Umbilical cord (tissue), 2 donors: Measurements from ENCODE around the gene RPTOR. TPM values are rescaled to one million over a fixed set of nuclear protein-coding genes. Genes with fewer than 3 reads are reported as not detected.

Source experiments
- DNase-seq: peaks from one replicate; pipeline ENCODE4 v3.0.0-alpha.2; 2015; ENCODE audit warnings: low spot score
- total RNA-seq: library from RNA; depleted of rRNA; stranded (reverse); fragments of >200 nt; gene quantifications from one replicate; pipeline ENCODE4 v1.2.3, GENCODE V29; 2014; ENCODE audit warnings: low replicate concordance; ENCODE audit not compliant: insufficient read depth

The RPTOR gene
- total RNA-seq, 1 donor from 2014 or later, result 19.7 TPM

DNA sequence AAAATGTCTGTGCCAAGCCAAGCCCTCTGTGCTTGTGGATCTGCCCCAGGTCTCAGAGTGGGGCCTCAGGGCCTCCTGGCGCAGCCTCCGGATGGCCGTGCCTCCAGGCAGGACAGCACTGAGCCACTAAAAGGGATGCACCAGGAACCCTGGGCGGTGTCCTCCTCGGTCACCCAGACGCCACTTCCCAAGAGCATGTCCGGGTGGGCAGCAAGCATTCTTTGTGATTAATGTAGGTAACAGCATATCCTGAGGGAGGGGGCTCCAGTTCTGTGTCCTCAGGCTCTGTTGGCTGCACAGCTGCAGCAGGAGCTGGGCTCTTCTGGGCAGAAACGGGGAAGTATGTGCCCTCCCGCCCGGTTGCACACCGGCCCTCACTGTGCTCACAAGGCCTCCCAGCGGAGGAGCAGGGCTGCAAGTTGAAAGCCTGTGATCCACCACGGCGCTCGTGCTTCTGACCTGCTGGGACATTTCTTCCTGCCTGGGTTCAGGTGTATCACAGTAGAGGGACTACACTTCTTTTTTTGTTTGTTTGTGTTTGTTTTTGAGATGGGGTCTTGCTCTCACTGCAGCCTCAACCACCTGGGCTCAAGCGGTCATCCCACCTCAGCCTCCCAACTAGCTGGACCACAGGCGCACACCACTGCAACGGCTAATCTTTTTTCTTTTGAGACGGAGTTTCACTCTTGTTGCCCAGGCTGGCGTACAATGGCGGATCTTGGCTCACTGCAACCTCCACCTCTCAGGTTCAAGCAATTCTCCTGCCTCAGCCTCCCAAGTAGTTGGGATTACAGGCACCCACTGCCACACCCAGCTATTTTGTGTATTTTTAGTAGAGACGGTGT, 409.1 kb downstream of the RPTOR start:
- DNase-seq, result no peak

DNA sequence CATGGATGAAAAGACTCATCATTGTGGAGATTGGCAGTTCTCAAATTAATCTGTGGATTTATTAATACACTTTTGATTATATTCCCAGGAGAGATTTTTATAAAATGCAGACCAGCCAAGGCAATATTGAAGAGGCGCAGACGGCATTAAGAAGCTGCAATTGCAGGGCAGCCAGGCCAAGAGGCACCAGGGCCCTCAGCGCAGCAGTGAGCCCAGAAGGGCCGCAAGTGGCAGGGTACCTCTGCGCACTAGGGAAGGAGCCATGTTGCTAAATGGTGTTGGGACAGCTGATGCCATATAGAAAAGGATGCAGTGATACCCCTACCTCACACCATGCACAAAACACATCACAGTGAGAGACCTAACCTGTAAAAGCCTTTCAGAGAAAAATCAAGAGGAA, 410.4 kb downstream of the RPTOR start:
- DNase-seq, result no peak

DNA sequence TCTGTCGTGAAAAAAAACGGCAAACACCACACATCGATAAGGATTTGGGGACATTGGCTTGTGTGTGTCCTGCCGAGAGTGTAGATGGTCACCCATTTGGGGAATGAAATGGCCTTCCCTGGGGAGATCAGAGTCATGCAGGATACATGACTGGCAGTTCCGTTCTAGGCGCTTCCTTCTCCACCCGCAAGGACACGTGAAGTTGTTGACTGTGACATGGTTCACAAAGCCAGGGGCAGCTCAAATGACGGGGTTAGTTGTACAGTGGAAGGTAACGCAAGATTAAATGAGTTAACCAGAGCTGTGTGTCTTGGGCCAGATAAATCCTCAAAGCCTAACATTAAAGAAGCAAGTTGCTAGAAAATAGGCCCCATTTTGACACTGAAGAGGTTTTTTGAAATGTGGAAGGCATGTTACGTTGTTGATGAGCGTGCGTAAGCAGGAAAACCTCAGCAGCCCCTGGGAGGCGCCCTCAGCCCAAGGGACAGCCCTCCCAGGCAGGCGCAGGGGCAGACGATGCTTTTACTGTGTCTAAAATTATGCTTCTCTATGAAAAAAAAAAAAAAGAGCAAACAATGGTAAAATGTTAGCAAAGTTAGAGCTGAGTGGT, 411.1 kb downstream of the RPTOR start:
- DNase-seq, result no peak

DNA sequence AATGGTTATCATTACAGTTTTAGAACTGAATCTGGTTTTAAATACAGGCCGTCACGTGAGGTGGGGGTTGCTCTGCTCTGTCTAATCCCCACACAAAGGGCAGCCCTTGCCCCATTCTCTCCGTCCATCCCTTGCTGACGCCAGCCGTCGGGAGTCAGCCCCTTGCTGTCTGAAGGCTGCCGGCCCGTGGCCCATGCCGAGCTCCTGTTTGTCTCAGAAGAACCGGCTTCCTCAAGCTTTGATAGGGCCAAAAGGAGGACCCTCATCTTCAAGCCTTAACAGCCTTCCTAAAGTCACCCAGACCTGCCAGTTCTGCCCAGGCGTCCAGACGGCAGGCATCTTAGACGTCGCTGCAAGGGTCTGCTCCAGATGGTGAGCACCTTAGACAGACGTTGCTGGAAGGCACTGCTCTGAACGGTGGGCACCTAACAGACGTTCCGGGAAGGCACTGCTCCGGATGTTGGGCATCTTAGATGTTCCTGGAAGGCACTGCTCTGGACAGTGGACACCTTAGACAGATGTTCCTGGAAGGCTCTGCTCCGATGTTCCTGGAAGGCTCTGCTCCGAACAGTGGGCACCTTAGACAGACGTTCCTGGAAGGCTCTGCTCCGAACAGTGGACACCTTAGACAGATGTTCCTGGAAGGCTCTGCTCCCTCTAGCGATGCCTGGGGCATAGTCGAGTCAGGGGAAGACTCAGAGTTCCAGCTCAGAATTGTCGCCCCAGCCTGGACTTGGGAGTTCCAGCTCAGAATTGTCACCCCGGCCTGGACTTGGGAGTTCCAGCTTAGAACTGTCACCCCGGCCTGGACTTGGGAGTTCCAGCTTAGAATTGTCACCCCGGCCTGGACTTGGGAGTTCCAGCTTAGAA, 411.9 kb downstream of the RPTOR start:
- no peak for DNase-seq

DNA sequence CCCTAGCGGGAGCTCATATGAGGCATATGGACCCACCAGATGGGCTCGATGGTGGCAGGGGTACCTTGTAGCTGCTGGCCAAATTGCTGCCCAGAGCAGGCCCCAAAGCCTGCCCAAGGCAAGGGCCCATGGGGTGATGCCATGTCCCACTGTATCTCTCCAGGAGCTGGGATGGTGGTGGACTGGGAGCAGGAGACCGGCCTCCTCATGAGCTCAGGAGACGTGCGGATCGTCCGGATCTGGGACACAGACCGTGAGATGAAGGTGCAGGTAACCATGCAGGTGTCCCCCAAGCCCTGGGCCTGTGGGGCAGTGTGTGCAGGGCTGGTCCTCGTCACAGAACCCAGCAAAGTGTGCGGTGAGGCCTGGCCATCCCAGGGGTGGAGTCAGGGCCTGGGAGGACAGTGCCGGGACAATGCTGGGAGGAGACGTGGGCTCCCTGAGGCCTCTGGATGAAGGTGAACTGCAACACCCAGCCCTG, 412.9 kb downstream of the RPTOR start:
- no peak for DNase-seq

DNA sequence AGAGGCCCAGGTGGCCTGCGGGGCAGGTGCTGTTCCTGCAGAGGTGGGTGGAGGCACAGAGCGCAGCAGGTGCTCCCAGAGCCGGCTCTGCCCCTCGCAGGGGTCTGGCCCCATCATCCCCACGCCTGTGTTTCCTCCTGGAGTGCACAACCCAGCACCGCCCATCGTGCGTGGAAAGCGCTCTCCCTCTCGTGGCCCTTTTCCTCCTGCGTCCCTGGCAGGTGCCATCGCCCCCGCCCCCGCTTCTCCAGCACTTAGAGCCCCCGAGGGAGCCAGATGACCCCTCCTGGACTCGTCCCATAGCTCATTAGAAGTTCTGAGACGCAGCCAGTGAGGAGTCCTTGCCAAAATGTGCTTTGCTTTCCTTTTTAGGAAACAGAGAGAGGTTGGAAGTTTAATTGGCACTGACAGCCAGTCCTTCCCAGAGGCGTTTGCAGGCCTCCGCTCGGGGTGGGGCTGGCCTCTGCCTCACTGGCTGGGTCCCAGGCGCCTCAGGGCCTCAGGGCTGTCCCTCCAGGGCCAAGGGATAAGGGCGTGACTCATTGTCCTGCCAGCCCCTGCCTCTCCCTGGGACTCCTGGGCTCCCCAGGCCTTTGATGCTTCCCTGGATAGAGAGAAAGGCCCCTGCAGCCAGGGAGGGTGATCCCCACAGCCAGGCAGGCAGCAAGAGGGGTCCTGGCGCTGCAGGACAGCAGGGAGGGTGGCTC, 414.8 kb downstream of the RPTOR start:
- peak; percentile 93 for DNase-seq

DNA sequence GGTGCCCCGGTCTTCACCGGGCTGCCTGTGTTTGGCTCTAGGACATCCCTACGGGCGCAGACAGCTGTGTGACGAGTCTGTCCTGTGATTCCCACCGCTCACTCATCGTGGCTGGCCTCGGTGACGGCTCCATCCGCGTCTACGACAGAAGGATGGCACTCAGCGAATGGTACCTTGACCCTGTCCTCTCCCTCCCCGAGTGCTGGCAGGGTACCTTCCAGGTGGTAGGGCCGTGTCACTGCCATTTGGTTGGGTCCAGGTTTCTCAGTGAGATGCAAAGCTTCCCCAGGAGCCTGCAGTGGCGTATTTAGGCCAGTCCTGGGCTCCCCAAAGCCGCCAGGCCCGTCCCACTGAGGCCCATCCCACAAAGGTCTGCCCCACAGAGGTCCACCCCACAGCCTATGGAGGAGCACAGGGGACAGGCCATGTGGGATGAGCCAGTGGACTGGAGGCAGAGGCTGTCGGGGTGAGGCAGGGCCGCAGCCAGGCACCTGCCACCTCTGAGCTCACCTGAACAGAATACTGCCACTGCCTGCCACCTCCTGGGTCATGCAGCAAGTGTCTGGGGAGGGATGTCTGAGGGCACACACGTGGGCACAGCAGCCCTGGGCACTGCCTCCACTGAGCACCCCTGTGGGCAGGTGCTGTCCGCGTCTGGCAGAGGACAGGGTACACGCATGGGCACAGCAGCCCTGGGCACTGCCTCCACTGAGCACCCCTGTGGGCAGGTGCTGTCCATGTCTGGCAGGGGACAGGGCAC, 415.6 kb downstream of the RPTOR start:
- no peak for DNase-seq

DNA sequence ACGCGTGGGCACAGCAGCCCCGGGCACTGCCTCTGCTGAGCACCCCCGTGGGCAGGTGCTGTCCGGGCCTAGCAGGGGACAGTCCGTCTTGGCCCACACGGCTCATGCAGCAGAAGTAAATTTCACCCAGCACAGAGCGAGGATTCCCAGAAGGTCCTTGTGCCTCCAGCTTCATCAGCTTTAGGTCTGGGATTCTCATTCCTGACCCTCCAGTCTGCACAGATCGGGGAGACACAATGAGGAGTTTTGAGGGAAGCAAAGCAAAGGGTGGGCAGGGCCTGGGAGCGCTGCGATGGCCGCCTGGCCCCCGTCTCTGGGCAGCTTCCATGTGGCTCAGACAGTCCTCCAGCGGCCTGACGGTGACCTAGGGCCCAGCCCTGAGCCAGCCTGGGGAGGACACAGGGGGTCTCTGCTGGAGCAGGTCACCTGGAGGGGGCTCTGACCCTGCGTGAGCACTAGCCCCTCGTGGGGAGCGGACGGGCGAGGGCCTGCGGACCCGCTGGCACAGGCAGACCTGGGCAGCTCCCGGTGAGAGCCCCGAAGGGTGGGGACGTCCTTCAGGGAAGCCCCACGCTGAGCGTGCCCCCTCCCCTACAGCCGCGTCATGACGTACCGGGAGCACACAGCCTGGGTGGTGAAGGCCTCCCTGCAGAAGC, 416.3 kb downstream of the RPTOR start:
- DNase-seq, result no peak

DNA sequence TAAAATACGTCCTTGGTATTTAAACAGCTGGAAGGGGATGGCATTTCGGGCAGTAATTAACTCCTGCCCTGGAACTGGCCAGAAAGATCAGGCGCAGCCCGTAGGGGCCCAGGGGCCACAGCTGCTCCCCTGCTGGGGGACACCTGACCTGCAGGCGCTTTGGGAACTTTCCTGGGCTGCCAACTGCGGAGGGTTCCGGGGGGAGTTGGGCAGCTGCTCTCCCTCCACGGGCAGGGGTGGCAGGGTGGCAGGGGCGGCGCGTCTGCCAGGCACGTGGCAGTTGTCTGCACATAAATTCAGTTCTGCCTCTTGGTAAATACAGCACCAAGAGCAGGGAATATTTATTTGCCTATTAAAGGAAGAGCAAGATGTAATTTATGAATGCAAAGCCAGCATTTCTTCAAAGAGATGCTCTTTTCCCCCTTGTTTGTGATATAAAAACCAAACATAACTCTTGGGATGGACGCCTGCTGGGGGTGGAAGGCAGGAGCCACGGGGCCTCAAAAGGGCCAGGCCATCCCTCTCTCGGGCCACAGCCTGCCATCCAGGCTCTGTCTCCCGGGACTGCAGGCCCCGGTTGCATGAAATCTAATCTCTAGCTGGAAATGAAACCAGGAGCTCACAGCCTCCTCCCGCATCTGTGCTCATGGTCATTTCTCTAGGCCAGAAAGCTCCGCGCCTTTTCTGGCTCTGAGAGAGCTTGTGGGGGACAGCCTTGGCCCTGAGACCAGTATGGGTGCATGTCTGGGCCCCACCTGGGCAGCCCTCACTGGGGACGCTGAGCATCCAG, 417.1 kb downstream of the RPTOR start:
- no peak for DNase-seq

DNA sequence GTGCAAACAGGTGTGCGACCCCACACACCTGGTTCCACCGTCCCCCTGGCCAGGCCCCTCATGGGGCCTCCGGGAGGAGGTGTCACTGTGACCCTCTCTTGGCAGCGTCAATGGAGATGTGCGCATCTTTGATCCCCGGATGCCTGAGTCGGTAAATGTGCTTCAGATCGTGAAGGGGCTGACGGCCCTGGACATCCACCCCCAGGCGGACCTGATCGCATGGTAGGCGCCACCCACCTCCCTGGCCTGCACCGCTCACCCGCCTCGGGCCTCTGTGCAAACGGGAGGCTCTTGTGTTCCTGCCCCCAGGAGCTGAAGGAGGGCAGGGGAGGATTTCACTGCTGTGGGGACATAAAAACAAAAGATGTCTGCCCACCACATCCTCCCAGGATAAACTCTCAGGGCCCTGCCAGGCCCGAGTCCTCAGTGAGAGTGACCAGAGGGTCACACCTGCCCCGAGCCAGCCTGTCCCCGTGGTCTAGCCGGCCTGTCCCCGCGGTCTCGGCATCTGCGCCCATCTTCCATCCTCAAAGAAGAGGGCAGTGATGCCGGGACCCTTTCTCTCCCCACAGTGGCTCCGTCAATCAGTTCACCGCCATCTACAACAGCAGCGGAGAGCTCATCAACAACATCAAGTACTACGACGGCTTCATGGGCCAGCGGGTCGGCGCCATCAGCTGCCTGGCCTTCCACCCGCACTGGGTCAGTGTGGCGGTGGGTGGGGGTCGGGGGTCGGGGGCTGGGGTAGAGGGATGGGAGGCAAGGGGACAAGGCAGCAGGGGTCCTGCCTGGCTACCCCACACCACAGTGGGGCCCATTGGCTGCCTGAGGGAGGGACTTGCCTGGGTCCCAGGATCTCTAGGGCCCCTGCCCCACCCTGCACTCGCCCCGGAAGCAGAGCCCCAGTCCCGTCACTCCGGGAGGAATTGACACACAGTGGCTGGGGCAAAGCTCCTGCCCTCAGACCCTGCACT, 418.0 kb downstream of the RPTOR start:
- no peak for DNase-seq

DNA sequence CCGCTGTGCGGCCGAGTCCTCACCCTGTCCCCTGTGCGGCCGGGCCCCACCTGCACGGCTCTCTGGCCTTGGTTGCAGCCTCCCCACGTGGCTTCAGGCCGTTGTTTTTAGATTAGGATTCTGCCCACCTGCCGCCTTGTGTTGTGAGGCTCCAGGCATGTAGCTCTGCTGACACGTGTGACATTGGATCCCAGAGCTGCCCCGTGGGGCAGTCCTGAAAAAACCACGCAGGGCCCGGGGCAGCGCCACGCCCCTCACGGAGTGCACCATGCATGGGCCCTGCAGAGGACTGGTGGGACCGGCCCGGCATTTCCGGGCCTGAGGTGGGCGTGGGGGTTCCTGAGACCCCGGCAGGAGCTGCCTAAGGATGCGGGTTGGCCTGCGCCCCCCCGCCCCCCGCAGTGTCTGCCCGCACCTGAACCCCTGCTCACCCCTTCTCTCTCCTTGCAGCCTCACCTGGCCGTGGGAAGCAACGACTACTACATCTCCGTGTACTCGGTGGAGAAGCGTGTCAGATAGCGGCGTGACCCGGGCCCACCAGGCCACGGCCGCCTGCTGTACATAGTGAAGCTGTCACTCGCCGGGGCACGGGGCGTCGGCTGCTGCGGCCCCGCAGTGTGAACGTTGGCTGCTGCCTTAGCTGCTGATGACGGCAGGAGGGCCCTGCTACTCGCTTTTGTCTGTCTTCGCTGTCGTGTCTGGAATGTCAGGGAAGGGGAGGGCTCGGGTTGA, 419.3 kb downstream of the RPTOR start:
- DNase-seq, result no peak

DNA sequence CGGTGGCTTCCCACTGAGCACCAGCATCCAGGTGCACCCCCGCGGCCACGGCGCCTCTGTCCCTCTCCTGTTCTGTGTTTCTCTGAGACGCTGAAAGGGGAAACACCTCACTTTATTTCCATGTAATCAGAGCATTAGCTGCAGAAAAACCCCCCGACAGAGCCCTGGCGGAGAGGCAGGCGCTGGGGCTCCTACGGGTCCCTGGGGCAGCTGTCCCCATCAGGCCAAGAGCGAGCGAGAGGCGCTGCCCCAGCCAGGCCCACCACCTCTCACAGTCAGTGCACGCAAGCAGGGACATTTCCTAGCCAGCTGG, 419.9 kb downstream of the RPTOR start:
- no peak for DNase-seq

DNA sequence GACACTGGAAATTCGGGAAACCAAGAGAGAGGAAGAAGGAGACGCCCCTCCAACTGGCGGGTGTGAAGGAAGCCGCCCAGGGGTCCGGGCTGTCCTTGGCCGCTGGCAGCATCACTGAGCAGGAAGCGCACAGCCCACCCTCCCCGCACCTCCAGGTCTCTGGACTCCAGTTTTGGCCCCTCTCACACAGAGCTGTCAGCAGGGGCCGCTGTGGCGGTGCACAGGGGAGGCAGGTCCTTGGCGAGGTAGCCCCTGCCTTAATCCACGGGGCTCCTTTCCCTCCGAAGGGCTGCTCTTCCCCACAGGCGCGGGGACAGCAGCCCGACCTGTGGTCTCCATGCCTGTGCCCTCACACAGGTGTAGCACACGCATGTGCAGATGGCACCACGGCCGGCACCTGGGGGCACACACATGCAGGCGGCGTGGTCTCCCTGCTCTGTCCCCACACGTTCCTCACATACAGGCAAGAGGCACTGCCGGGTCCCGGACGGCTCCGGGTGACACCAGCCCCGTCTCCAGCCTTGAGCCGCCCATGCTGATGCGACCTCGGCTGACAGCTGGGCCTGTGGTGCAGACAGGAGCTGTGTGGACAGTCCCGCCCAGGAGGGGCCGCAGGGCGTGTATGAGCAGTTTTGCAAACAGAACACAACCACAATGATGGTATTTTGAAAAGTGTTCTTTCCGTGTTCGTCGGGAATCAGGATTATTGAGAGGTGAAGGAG, 420.4 kb downstream of the RPTOR start:
- no peak for DNase-seq

DNA sequence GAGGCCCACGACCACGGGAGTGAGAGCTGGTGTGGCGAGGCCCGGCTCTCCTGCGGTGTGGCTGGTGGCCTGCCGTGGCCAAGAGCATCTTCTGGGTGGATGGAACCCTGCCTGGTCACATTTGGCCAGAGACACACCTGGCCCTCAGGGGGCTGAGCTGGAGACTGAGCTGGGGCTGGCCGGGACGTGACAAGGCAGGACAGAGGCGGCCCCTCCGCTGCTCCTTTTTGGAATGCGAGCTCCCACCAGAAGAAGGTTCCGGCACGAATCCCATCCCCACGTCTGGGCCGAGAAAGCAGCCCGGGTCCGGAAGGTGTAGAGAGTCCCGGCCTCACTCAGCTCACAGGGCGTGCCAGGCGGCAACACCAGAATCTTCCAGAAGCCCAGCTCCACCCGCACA, 421.0 kb downstream of the RPTOR start:
- DNase-seq, result no peak

DNA sequence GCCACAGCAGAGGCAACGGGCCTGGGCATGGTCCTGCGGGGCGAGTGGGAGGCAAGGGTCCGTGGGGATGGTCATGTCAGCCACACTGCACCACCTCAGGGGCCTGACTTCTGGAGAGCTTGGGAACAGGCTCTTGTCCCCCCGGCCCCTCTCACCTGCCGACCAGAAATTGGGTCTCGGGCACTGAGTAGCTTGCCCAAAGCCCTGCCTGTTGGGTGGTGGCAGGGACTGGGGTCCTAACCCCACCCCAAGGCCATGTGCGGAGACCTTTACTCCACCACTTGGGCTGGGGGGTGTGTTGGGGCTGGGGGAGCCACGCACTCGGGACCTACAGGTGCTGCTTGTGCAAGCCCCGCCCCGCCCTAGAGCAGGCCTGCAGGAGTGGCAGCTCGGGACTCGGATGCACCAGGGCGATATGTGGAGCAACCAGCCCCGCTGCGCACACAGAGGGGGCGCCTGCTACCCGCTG, 422.8 kb downstream of the RPTOR start:
- no peak for DNase-seq

DNA sequence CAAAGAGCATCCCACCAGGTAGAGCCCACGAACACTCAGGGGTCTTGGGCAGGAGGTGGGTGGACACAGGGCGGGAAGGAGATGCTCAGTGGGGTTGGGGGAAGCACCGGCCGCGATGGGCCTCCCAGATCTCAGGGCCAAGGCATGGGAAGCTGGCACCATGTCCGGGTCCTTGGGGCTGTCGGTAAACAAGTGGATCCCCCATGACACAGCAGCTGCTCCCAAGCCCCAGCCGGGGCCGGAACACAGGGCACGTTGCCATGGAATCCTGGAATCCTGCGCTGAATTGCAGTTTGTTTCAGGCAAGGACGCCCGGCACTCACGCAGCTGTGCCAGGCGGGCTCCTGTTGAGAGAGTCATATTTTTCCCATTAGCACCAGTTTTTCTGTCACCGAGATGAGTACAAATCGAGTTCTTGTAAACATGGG, 424.0 kb downstream of the RPTOR start:
- no peak for DNase-seq
